ENCODE results near the gene LAMB4.

- TF ChIP-seq FOXA1 (IDR thresholded peaks at IDR 0.05) (no peak), NFRKB (IDR thresholded peaks at IDR 0.05) (no peak), SUZ12 (IDR thresholded peaks at IDR 0.05) (no peak)
Measured at GRCh38 chr7:108008240-108008639, 121.9 kb downstream of the LAMB4 start.
